Measurements from ENCODE around the gene FAM163B.

GRCh38 chr9:133614056-133614455 is 4.9 kb upstream of the FAM163B start:
- TF ChIP-seq CTCF (IDR thresholded peaks at IDR 0.05; ENCODE audit: insufficient read depth, low read length) (no peak), REST (IDR thresholded peaks at IDR 0.05; ENCODE audit: insufficient replicate concordance, low read depth) (no peak)
